Transverse colon (tissue), 4 donors: ENCODE measurements around the gene ANKIB1. TPM values are rescaled to one million over a fixed set of nuclear protein-coding genes. Genes with fewer than 3 reads are reported as not detected.

ENCODE experiments used
- DNase-seq: peaks from one replicate; pipeline ENCODE4 v3.0.0-alpha.2; 2019
- H3K27ac ChIP-seq, 4 donors: fragments of 200-600 bp; sonication (generic); 2 replicates each; pipeline ENCODE4 v1.5.1; 2016 to 2018; ENCODE audit warnings: inconsistent platforms in 4 of 4
- H3K27me3 ChIP-seq: fragments of 200-600 bp; sonication (generic); 2 replicates; pipeline ENCODE4 v1.5.1; 2017; ENCODE audit warnings: inconsistent platforms
- H3K36me3 ChIP-seq, 4 donors: fragments of 200-600 bp; sonication (generic); 2 replicates each; pipeline ENCODE4 v1.5.1; 2017 to 2019; ENCODE audit warnings: inconsistent platforms in 4 of 4
- H3K4me1 ChIP-seq, 4 donors: fragments of 200-600 bp; sonication (generic); 2 replicates each; pipeline ENCODE4 v1.5.1; 2017 to 2020; ENCODE audit warnings: inconsistent platforms in 4 of 4
- H3K4me3 ChIP-seq, 4 donors: fragments of 200-600 bp; sonication (generic); 1 replicate in 1 of 4; 2 replicates in 3 of 4; pipeline versions ENCODE4 v1.5.1 to v1.6.1; 2017 to 2019; ENCODE audit warnings: inconsistent platforms in 4 of 4
- H3K9me3 ChIP-seq, 2 donors: fragments of 200-600 bp; sonication (generic); 2 replicates each; pipeline ENCODE4 v1.5.1; 2017 to 2019; ENCODE audit warnings: inconsistent platforms in 2 of 2
- EP300 ChIP-seq: sonication (generic); formaldehyde crosslinking; IDR thresholded peaks from one replicate; pipeline ENCODE4 v1.6.1; 2017; ENCODE audit warnings: antibody characterized with exemption, low read depth
- POLR2A ChIP-seq: fragments of 450-650 bp; IDR thresholded peaks from one replicate; pipeline ENCODE4 v1.6.1; 2016; ENCODE audit warnings: antibody characterized with exemption, mild to moderate bottlenecking, moderate library complexity
- POLR2AphosphoS5 ChIP-seq, 3 donors: sonication (generic); formaldehyde crosslinking; IDR thresholded peaks; one replicate each; pipeline ENCODE4 v1.6.1; 2016; ENCODE audit warnings: antibody characterized with exemption in 3 of 3
- WGBS, 2 donors: methylation state at CpG; one replicate each; pipeline ENCODE4 v1.1.5; 2018; ENCODE audit warnings: low coverage in 1 of 2; 5-methylcytosine and 5-hydroxymethylcytosine counted together
- in situ Hi-C, 4 donors: fragments of 200-750 bp; cut with MboI; loops; one replicate each; pipeline versions ENCODE4 v1.15.0 to v1.15.1; 2017; ENCODE audit warnings: low sequenced_read_pairs in 3 of 4, low pct_ligation_motif_present in 1 of 4, low pct_unique_long_range_greater_than_20kb in 1 of 4
- intact Hi-C: fragments of 100-400 bp; cut with DNase I; formaldehyde crosslinking; loops from one replicate; pipeline ENCODE4 v1.15.1; 2023; ENCODE audit warnings: low total_unique reads
- total RNA-seq, 4 donors: library from RNA; depleted of rRNA; stranded (reverse); fragments of >200 nt; gene quantifications; one replicate each; pipeline ENCODE4 v1.1.0, GENCODE V29; 2016
- TF ChIP-seq, protein P1 (sequence below), 5 experiments: fragments of 200-600 bp in 3 of 5; fragments of 450-650 bp in 2 of 5; sonication (generic) in 3 of 5; IDR thresholded peaks; 1 replicate in 2 of 5; 2 replicates in 3 of 5; pipeline ENCODE4 v1.5.1; 2016 to 2017; ENCODE audit warnings: antibody characterized with exemption in 5 of 5, inconsistent platforms in 3 of 5, mild to moderate bottlenecking in 2 of 5, moderate library complexity in 1 of 5

ANKIB1 gene
- total RNA-seq, 4 donors from 2014 or later = 29.9 to 45.9 (median 38.5) TPM

- Histone ChIP-seq H3K4me1 (no peaks in the 10 kb centered on the region), H3K4me3 (no peak overlapping the region), H3K36me3 (peaks cover 0 to 68% (median 21%) of the 10 kb centered on the region in 4 donors), H3K27ac (no peak overlapping the region), H3K9me3 (no peaks in the 10 kb centered on the region), H3K27me3 (no peaks in the 10 kb centered on the region)
- intact Hi-C loops = no loop called here
- TF ChIP-seq EP300 (no peak), POLR2AphosphoS5 (IDR thresholded peaks at IDR 0.05) (no peak), POLR2A (no peak)
- TF ChIP-seq, protein P1, sequence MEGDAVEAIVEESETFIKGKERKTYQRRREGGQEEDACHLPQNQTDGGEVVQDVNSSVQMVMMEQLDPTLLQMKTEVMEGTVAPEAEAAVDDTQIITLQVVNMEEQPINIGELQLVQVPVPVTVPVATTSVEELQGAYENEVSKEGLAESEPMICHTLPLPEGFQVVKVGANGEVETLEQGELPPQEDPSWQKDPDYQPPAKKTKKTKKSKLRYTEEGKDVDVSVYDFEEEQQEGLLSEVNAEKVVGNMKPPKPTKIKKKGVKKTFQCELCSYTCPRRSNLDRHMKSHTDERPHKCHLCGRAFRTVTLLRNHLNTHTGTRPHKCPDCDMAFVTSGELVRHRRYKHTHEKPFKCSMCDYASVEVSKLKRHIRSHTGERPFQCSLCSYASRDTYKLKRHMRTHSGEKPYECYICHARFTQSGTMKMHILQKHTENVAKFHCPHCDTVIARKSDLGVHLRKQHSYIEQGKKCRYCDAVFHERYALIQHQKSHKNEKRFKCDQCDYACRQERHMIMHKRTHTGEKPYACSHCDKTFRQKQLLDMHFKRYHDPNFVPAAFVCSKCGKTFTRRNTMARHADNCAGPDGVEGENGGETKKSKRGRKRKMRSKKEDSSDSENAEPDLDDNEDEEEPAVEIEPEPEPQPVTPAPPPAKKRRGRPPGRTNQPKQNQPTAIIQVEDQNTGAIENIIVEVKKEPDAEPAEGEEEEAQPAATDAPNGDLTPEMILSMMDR (IDR thresholded peaks at IDR 0.05) = no peak
- WGBS, 2 donors = 76 to 85% methylated on average over 2 of the region's 2 CpGs
- DNase-seq = no peak
- in situ Hi-C loops = loop anchor here in 2 of 4 donors (25.0 kb wide), 1 partner anchor 207 kb away; the partner anchor contains the start of gene GATAD1 (in 2 of the 2)
Observed at GRCh38 chr7:92230547-92230946, 15.2 kb upstream of the ANKIB1 start.

DNA sequence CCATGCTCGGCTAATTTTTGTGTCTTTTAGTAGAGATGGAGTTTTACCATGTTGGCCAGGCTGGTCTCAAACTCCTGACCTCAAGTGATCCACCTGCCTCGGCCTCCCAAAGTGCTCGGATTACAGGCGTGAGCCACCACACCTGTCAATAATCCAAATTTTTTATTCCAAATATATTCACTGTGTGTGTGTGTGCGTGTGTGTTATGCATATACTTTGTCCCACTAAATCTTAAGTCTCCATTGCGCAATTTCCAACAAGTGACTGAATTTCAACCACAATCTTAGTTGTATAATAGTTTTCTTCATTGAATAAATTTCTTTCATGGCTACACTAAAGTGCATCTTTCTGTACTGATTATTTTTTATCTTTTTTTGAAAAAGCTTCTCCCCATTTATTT, 2.8 kb upstream of the ANKIB1 start:
- intact Hi-C loops (no loop called here), in situ Hi-C loops (loop anchor here in 2 of 4 donors (25.0 kb wide), 1 partner anchor 194 kb away; the partner anchor contains the start of gene GATAD1 (in 2 of the 2))
- Histone ChIP-seq H3K4me3 (no peak overlapping the region), H3K27me3 (no peaks in the 10 kb centered on the region), H3K4me1 (peaks cover 13 to 35% (median 24%) of the 10 kb centered on the region in 4 donors), H3K36me3 (peaks cover 0 to 30% (median 13%) of the 10 kb centered on the region in 4 donors), H3K9me3 (no peaks in the 10 kb centered on the region), H3K27ac (no peak overlapping the region)
- TF ChIP-seq POLR2AphosphoS5 (IDR thresholded peaks at IDR 0.05) = no peak
- TF ChIP-seq, protein P1 (IDR thresholded peaks at IDR 0.05) = no peak
- TF ChIP-seq EP300 = no peak
- TF ChIP-seq POLR2A = no peak
- no peak for DNase-seq
- 80 to 97% methylated on average over 1 to 6 of the region's 6 CpGs for WGBS, 2 donors

DNA sequence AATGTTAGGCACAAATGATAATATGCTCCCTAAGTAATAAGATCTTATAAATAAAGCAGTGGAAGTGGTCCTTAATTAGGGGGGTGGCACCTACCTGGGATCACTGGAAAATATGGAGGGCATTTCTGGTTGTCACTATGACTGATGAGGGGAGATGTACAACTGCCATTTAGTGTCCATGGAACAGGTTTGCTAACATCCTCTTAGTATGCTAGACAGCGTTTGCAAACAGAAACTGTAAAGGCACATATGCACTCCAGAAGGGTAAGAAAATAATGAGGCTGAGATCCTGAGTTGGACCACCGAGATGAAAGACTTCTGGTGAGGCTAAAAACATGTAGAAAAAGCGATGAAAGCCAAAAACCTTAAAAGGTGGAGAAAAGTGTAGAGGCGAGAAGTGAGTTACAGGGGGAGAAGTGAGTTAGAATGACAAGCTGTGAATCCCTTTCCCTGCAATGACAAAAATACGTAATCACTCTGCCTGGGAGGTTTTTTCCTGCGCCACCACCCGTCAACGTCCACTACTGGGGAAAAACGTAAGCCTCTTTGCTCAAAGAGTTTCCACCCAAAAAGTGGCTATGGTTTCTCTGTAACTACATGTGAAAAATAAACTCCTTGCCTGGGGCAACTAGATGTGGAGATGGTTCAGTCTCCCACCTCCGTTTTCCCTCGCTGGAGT, 827 bp upstream of the ANKIB1 start:
- no peaks in the 10 kb centered on the region for H3K9me3 ChIP-seq
- in situ Hi-C loops (loop anchor here in 2 of 4 donors (25.0 kb wide), 1 partner anchor 192 kb away; the partner anchor contains the start of gene GATAD1 (in 2 of the 2)), intact Hi-C loops (loop anchor here (5.0 kb wide), 1 partner anchor 202 kb away; the partner anchor contains the start of gene GATAD1)
- WGBS, 2 donors = 0 to 1% methylated on average over 8 to 11 of the region's 11 CpGs
- no peak for DNase-seq
- peak overlapping the region; percentile 89 to 99 (median 94) for H3K27ac ChIP-seq
- H3K4me1 ChIP-seq = peaks cover 13 to 40% (median 27%) of the 10 kb centered on the region in 4 donors
- peaks cover 0 to 14% (median 6%) of the 10 kb centered on the region in 4 donors for H3K36me3 ChIP-seq
- H3K27me3 ChIP-seq = no peaks in the 10 kb centered on the region
- TF ChIP-seq POLR2AphosphoS5 (IDR thresholded peaks at IDR 0.05) (no peak), EP300 (no peak), POLR2A (no peak)
- TF ChIP-seq, protein P1 (IDR thresholded peaks at IDR 0.05) = no peak
- peak overlapping the region; percentile 81 to 91 (median 87) for H3K4me3 ChIP-seq

DNA sequence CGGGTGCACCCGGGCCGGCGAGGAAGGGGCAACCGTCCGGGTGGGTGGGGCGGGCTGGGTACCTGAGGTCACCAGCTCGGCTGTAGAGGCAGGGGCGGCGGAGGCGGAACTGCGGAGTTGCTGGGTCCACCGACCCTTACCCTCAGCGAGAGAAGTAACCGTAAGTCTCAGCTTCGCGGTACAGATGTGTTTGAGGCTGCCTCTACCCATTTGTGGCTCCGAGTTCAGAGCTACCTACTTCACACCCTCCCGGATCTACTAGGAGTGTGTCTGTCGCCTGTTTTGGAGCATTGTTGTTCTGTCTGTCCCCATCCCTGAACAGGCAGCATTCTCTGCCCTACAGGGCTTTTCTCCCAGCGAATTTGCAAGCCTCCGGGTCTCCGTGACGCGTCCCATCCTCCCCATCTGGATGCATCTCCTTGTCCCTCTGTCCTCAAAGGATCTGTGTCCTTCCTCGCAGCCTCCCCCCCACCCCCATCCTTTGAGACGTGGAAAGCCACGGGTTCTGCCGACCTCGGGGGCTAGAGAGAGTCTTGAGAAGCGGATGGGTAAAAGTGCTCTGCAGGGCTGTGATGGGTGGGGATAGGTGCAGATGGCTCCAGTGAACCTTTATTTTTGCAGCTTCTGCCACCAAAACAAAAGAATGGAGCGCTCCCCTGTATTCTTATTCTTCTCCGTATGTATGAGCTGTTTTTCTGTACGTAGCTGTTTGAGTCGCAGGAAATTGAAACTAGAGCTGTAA, 757 bp downstream of the ANKIB1 start:
- Histone ChIP-seq H3K9me3 (no peaks in the 10 kb centered on the region), H3K4me3 (peak overlapping the region; percentile 81 to 91 (median 87)), H3K27ac (peak overlapping the region; percentile 89 to 99 (median 94)), H3K36me3 (no peaks in the 10 kb centered on the region), H3K4me1 (peaks cover 13 to 40% (median 27%) of the 10 kb centered on the region in 4 donors), H3K27me3 (no peaks in the 10 kb centered on the region)
- intact Hi-C loops (loop anchor here (5.0 kb wide), 1 partner anchor 201 kb away; the partner anchor contains the start of gene GATAD1), in situ Hi-C loops (loop anchor here in 2 of 4 donors (25.0 kb wide), 1 partner anchor 191 kb away; the partner anchor contains the start of gene GATAD1 (in 2 of the 2))
- TF ChIP-seq POLR2A (no peak), EP300 (no peak), POLR2AphosphoS5 (IDR thresholded peaks at IDR 0.05) (no peak)
- TF ChIP-seq, protein P1 (IDR thresholded peaks at IDR 0.05) = no peak
- peak; percentile 15 for DNase-seq
- WGBS, 2 donors = 0% methylated on average over 35 of the region's 35 CpGs; no CpG with 5 or more reads in 1 of the 2 donors
